ENCODE measurements around the gene FBF1. TPM values are rescaled to one million over a fixed set of nuclear protein-coding genes. Genes with fewer than 3 reads are reported as not detected.
"Not testable (repeated sequence)": the region's sequence is repeated elsewhere in the genome, so short reads cannot be mapped to it uniquely, and the experiment has no call there.

Gene FBF1
- polyA plus RNA-seq, 2 donors = 8.7 to 33.7 TPM

DNA sequence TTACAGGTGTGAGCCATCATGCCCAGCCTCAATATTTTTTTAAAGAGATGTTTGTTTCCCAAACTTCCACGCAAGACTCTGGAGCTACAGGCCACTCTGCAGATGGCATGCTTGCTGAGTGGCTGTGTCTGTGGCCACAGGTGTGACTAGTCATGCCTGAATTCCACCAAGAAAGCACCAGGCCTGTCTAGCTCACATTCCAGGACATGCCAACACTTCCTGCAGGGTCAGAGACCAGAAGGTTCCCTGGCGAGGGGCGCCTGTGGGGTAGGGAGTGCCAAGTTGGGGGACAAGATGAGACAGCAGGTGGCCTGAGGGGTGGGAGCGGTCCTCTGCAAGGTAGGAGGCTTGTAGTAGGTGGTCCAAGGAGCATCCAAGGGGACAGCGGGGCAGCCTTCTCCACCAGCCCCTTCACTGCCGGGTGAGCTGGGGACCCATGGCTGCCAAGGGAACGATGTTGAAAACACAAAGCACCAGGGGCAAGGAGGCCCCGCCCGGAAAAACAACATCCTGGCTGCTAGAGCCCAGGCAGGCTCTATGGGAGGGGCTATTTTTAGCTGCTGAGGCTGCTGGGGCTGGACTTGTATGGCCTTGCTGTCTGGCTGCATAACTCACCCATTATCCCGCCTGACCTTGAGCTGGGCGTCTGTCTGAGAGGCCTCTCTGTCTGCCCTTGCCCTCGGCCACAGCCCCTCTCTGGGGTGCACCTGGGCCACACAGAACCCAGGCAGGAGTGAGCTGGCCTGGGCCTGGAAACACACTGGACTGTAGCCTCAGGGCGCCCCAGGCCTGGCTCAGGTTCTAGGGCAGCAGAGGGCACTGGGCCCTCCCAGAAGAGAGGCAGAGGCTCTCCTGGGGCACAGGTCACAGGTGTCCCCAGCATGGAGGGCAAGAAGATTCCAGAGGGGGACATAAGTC lies 68.1 kb downstream of the FBF1 start:
- peaks cover 7 to 31% of the 10 kb centered on the region in 2 donors for H3K4me1 ChIP-seq (ENCODE audit: control insufficient read depth in 2 of 2, insufficient read depth in 2 of 2, low read length in 1 of 2)
- H3K27me3 ChIP-seq (ENCODE audit: control insufficient read depth in 1 of 2, insufficient read depth in 2 of 2, low read length in 2 of 2) = no peaks in the 10 kb centered on the region
- 22 to 27% methylated on average over 13 of the region's 13 CpGs for WGBS, 2 donors
- peak overlapping the region; percentile 94 to 95 for H3K27ac ChIP-seq (ENCODE audit: low read depth in 2 of 2, low read length in 1 of 2)
- peak overlapping the region in 1 of 2 donors; percentile 3 for H3K4me3 ChIP-seq (ENCODE audit: low read depth in 1 of 2, low read length in 2 of 2)
- peaks cover 0 to 22% of the 10 kb centered on the region in 2 donors for H3K36me3 ChIP-seq (ENCODE audit: control insufficient read depth in 2 of 2, insufficient read depth in 2 of 2, low read length in 1 of 2)
- no peaks in the 10 kb centered on the region for H3K9me3 ChIP-seq (ENCODE audit: control insufficient read depth in 2 of 2, insufficient read depth in 1 of 2, low read depth in 1 of 2, low read length in 1 of 2)

DNA sequence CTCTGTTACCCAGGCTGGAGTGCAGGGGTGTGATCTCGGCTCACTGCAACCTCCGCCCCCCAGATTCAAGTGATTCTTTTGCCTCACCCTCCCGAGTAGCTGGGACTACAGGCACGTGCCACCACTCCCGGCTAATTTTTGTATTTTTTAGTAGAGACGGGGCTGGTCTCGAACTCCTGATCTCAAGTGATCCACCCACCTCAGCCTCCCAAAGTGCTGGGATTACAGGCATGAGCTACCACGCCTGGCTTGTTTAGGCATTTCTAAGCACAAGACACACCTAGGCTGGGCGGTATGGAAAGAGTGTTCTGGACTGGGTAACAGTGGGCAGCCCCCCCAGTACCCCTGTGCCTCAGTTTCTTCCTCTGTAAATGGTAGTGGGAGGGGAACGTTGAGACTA lies 70.6 kb downstream of the FBF1 start:
- H3K4me3 ChIP-seq (ENCODE audit: low read depth in 1 of 2, low read length in 2 of 2); H3K27me3 ChIP-seq (ENCODE audit: control insufficient read depth in 1 of 2, insufficient read depth in 2 of 2, low read length in 2 of 2); H3K9me3 ChIP-seq (ENCODE audit: control insufficient read depth in 2 of 2, insufficient read depth in 1 of 2, low read depth in 1 of 2, low read length in 1 of 2): not testable (repeated sequence)
- WGBS, 2 donors = 48 to 51% methylated on average over 10 of the region's 10 CpGs
- peaks cover 3 to 16% of the 10 kb centered on the region in 2 donors for H3K4me1 ChIP-seq (ENCODE audit: control insufficient read depth in 2 of 2, insufficient read depth in 2 of 2, low read length in 1 of 2)
- H3K36me3 ChIP-seq (ENCODE audit: control insufficient read depth in 2 of 2, insufficient read depth in 2 of 2, low read length in 1 of 2) = peaks cover 0 to 17% of the 10 kb centered on the region in 2 donors
- H3K27ac ChIP-seq (ENCODE audit: low read depth in 2 of 2, low read length in 1 of 2) = peak overlapping the region; percentile 51 to 82

DNA sequence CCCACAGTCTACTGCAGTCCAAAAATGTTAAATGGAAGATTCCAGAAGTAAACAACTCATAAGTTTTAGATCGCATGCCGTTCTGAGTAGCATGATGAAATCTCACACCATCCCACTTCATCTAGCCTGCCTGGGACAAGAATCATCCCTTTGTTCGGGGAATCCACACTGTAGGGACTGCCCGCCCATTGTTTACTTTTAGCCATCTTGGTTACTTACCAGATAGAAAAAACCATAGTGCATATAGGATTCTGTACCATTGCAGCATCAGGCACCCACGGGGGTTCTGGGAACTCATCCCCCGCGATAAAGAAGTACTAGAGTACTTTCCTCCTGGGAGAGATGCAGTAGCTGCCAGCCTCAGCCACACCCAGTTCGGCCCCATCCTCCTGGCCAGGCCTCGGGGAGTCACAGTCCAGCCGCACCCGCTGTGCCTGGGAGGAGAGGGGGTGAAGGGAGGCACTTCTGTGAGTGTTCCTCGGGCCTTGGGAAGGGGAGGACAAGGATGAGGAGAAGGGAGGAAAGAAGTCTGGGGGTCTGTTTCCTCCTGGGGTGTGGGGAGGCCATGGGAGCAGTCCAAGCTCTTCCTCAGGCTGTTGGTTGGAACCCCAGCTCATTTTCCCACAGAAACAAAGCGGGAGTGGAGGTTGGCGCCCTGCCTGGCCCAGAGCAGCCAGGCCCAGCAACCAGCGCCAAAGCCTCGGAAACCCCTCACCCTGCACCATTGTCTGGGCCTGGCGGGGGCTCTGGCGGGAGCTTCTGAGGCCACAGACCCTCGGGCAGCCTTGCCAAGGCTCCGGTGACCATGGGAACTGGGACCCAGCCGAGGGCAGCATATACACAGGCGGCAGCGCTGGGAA lies 71.3 kb downstream of the FBF1 start:
- peak overlapping the region; percentile 51 to 82 for H3K27ac ChIP-seq (ENCODE audit: low read depth in 2 of 2, low read length in 1 of 2)
- peaks cover 0 to 10% of the 10 kb centered on the region in 2 donors for H3K36me3 ChIP-seq (ENCODE audit: control insufficient read depth in 2 of 2, insufficient read depth in 2 of 2, low read length in 1 of 2)
- peaks cover 4 to 11% of the 10 kb centered on the region in 2 donors for H3K4me1 ChIP-seq (ENCODE audit: control insufficient read depth in 2 of 2, insufficient read depth in 2 of 2, low read length in 1 of 2)
- WGBS, 2 donors = 31 to 45% methylated on average over 23 of the region's 23 CpGs
- no peaks in the 10 kb centered on the region for H3K27me3 ChIP-seq (ENCODE audit: control insufficient read depth in 1 of 2, insufficient read depth in 2 of 2, low read length in 2 of 2)
- no peak overlapping the region for H3K4me3 ChIP-seq (ENCODE audit: low read depth in 1 of 2, low read length in 2 of 2)
- no peaks in the 10 kb centered on the region for H3K9me3 ChIP-seq (ENCODE audit: control insufficient read depth in 2 of 2, insufficient read depth in 1 of 2, low read depth in 1 of 2, low read length in 1 of 2)

DNA sequence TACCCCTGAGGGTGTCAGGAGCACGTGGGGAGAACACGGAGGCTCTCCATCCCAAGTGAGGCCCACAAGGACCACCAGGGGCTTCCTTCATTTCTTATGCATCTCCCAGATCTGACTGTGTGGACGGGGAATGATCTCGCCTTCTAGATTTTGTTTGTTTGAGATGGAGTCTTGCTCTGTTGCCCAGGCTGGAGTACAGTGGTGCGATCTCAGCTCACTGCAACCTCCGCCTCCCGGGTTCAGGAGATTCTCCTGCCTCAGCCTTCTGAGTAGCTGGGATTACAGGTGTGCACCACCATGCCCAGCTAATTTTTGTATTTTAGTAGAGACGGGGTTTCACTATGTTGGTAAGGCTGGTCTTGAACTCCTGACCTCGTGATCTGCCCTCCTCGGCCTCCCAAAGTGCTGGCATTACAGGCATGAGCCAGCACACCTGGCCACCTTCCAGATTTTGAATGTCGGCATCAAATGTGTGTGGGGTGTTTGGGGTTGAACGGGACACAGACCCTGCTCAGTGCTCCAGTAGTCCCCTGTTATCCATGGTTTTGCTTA lies 72.0 kb downstream of the FBF1 start:
- 82 to 84% methylated on average over 12 of the region's 12 CpGs for WGBS, 2 donors
- not testable (repeated sequence) for H3K4me3 ChIP-seq (ENCODE audit: low read depth in 1 of 2, low read length in 2 of 2); H3K9me3 ChIP-seq (ENCODE audit: control insufficient read depth in 2 of 2, insufficient read depth in 1 of 2, low read depth in 1 of 2, low read length in 1 of 2); H3K27me3 ChIP-seq (ENCODE audit: control insufficient read depth in 1 of 2, insufficient read depth in 2 of 2, low read length in 2 of 2); H3K36me3 ChIP-seq (ENCODE audit: control insufficient read depth in 2 of 2, insufficient read depth in 2 of 2, low read length in 1 of 2)
- Histone ChIP-seq H3K27ac (ENCODE audit: low read depth in 2 of 2, low read length in 1 of 2) (peak overlapping the region; percentile 51 to 82), H3K4me1 (ENCODE audit: control insufficient read depth in 2 of 2, insufficient read depth in 2 of 2, low read length in 1 of 2) (peaks cover 4 to 11% of the 10 kb centered on the region in 2 donors)

DNA sequence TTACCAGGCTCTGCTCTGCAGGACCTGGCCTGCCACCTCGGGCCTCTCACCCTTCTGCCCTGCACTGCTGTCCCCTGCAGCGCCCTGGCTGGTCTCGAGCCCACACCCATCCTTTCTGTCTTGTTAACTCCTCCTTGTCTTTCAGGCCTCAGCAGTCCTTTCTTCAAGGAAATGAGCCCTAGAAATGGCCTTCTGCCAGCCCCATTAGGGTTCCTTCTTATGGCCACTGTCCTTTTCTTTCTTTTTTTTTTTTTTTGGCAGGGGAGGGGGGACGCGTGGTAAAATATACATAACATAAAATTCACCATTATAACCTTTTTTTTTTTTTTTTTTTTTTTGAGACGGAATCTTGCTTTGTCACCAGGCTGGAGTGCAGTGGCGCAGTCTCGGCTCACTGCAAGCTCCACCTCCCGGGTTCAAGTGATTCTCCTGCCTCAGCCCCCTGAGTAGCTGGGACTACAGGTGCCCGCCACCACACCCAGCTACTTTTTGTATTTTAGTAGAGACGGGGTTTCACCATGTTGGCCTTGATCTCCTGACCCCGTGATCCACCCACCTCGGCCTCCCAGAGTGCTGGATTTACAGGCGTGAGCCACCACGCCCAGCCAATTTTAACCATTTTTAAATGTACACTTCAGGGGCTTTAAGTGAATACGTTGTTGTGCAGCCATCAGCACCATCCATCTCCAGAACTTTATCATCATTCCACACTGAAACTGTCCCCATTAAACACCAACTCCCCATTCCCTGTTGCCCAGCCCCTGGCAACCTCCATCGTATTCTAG lies 75.2 kb downstream of the FBF1 start:
- not testable (repeated sequence) for H3K9me3 ChIP-seq (ENCODE audit: control insufficient read depth in 2 of 2, insufficient read depth in 1 of 2, low read depth in 1 of 2, low read length in 1 of 2); H3K36me3 ChIP-seq (ENCODE audit: control insufficient read depth in 2 of 2, insufficient read depth in 2 of 2, low read length in 1 of 2); H3K4me1 ChIP-seq (ENCODE audit: control insufficient read depth in 2 of 2, insufficient read depth in 2 of 2, low read length in 1 of 2); H3K27me3 ChIP-seq (ENCODE audit: control insufficient read depth in 1 of 2, insufficient read depth in 2 of 2, low read length in 2 of 2); H3K4me3 ChIP-seq (ENCODE audit: low read depth in 1 of 2, low read length in 2 of 2)
- WGBS, 2 donors = 75 to 78% methylated on average over 16 to 17 of the region's 17 CpGs
- H3K27ac ChIP-seq (ENCODE audit: low read depth in 2 of 2, low read length in 1 of 2) = peak overlapping the region; percentile 38 to 67

DNA sequence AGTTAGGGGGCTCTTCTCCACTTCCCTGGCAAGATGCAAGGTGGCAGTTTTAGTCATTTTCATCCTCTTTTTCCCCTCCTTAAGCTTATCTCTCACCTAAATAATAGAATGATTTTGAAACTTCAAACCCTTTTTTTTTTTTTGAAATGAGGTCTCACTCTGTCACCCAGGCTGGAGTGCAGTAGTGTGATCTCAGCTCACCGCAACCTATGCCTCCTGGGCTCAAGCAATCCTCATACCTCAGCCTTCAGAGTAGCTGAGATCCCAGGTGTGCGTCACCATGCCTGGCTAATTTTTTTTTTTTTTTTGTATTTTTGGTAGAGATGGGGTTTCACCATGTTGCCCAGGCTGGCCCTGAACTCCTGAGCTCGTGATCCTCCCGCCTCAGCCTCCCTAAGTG lies 76.0 kb downstream of the FBF1 start:
- not testable (repeated sequence) for H3K9me3 ChIP-seq (ENCODE audit: control insufficient read depth in 2 of 2, insufficient read depth in 1 of 2, low read depth in 1 of 2, low read length in 1 of 2); H3K4me1 ChIP-seq (ENCODE audit: control insufficient read depth in 2 of 2, insufficient read depth in 2 of 2, low read length in 1 of 2); H3K27me3 ChIP-seq (ENCODE audit: control insufficient read depth in 1 of 2, insufficient read depth in 2 of 2, low read length in 2 of 2); H3K4me3 ChIP-seq (ENCODE audit: low read depth in 1 of 2, low read length in 2 of 2); H3K36me3 ChIP-seq (ENCODE audit: control insufficient read depth in 2 of 2, insufficient read depth in 2 of 2, low read length in 1 of 2)
- H3K27ac ChIP-seq (ENCODE audit: low read depth in 2 of 2, low read length in 1 of 2) = peak overlapping the region; percentile 70 to 86
- 59 to 73% methylated on average over 4 of the region's 4 CpGs for WGBS, 2 donors

DNA sequence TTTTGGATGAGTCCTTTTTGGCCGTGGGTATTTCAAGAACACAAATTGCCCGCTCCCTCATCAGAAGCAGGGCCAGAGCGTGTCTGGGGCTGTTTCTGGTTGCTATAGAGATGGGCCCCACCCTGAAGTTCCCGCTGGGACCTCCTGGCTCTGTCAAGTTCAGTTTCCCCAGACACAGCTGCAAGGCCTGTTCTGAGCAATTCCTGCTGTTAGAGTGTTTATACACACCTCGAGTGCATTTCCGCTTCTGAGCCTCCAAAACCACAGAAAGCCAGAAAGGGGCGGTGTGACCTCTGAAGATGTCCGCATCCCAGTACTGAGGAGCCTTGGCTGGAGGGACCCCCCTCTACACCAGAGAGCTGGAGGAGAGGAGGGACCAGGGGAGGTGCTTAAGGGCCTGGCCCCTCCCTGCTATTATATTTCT lies 76.4 kb downstream of the FBF1 start:
- Histone ChIP-seq H3K9me3 (ENCODE audit: control insufficient read depth in 2 of 2, insufficient read depth in 1 of 2, low read depth in 1 of 2, low read length in 1 of 2) (no peaks in the 10 kb centered on the region), H3K27ac (ENCODE audit: low read depth in 2 of 2, low read length in 1 of 2) (peak overlapping the region; percentile 70 to 86), H3K27me3 (ENCODE audit: control insufficient read depth in 1 of 2, insufficient read depth in 2 of 2, low read length in 2 of 2) (no peaks in the 10 kb centered on the region), H3K4me3 (ENCODE audit: low read depth in 1 of 2, low read length in 2 of 2) (no peak overlapping the region), H3K4me1 (ENCODE audit: control insufficient read depth in 2 of 2, insufficient read depth in 2 of 2, low read length in 1 of 2) (peaks cover under 1 to 3% of the 10 kb centered on the region in 2 donors), H3K36me3 (ENCODE audit: control insufficient read depth in 2 of 2, insufficient read depth in 2 of 2, low read length in 1 of 2) (no peaks in the 10 kb centered on the region)
- 12 to 27% methylated on average over 8 of the region's 8 CpGs for WGBS, 2 donors

DNA sequence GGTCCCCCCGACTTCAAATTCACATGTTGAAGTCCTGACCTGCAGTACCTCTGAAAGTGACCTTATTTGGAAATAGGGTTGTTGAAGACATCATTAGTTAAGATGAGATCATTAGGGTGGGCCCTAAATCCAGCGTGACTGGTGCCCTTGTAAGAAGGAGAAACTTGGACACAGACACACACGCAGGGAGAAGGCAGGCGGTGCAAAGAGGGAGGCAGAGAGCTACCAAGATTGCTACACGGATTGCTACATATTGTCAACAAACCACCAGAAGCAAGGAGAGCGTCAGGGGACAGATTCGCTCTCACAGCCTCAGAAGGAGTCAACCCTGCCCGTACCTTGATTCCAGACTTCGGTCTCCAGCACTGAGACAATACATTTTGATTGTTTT lies 78.9 kb downstream of the FBF1 start:
- peaks cover 0 to 2% of the 10 kb centered on the region in 2 donors for H3K4me1 ChIP-seq (ENCODE audit: control insufficient read depth in 2 of 2, insufficient read depth in 2 of 2, low read length in 1 of 2)
- no peaks in the 10 kb centered on the region for H3K36me3 ChIP-seq (ENCODE audit: control insufficient read depth in 2 of 2, insufficient read depth in 2 of 2, low read length in 1 of 2)
- no peak overlapping the region for H3K4me3 ChIP-seq (ENCODE audit: low read depth in 1 of 2, low read length in 2 of 2)
- no peaks in the 10 kb centered on the region for H3K9me3 ChIP-seq (ENCODE audit: control insufficient read depth in 2 of 2, insufficient read depth in 1 of 2, low read depth in 1 of 2, low read length in 1 of 2)
- H3K27ac ChIP-seq (ENCODE audit: low read depth in 2 of 2, low read length in 1 of 2) = peak overlapping the region in 1 of 2 donors; percentile 57
- WGBS, 2 donors = 67 to 72% methylated on average over 9 of the region's 9 CpGs
- H3K27me3 ChIP-seq (ENCODE audit: control insufficient read depth in 1 of 2, insufficient read depth in 2 of 2, low read length in 2 of 2) = no peaks in the 10 kb centered on the region

Measured in esophagus (tissue), 2 donors.